SK-N-DZ (cell line): Measurements from ENCODE around the gene KPNA6.

Source experiments
- DNase-seq: peaks from one replicate; pipeline ENCODE4 v3.0.0-alpha.2; 2015; ENCODE audit warnings: low spot score

Gene KPNA6

GRCh38 chr1:32187850-32188249, 80.0 kb downstream of the KPNA6 start:
- no peak for DNase-seq

- DNase-seq = no peak
Measured at GRCh38 chr1:32192220-32192948, 84.5 kb downstream of the KPNA6 start.

- no peak for DNase-seq
Measured at GRCh38 chr1:32194984-32195383, 87.1 kb downstream of the KPNA6 start.

- no peak for DNase-seq
Measured at GRCh38 chr1:32195531-32195930, 87.7 kb downstream of the KPNA6 start.

- no peak for DNase-seq
Measured at GRCh38 chr1:32195972-32196823, 88.3 kb downstream of the KPNA6 start.

- DNase-seq = no peak
Measured at GRCh38 chr1:32197074-32197473, 89.2 kb downstream of the KPNA6 start.

- DNase-seq = no peak
Measured at GRCh38 chr1:32197837-32198236, 90.0 kb downstream of the KPNA6 start.

GRCh38 chr1:32198237-32199042, 90.6 kb downstream of the KPNA6 start:
- no peak for DNase-seq

- DNase-seq = no peak
Measured at GRCh38 chr1:32199043-32199716, 91.3 kb downstream of the KPNA6 start.

GRCh38 chr1:32199717-32200072, 91.8 kb downstream of the KPNA6 start:
- DNase-seq = no peak

GRCh38 chr1:32200226-32201010, 92.6 kb downstream of the KPNA6 start, which contains the start of gene CCDC28B:
Gene CCDC28B, plus strand, starts transcription at chr1:32200595. Its CDS starts 1,341 bp downstream, at chr1:32201936.
- peak; percentile 84 for DNase-seq

- peak; percentile 32 for DNase-seq
Measured at GRCh38 chr1:32201011-32201855, 93.4 kb downstream of the KPNA6 start.

- no peak for DNase-seq
Measured at GRCh38 chr1:32204943-32205361, 97.1 kb downstream of the KPNA6 start.

- DNase-seq = peak; percentile 84
Measured at GRCh38 chr1:32205401-32206370, 97.8 kb downstream of the KPNA6 start, which contains the start of gene IQCC. Gene IQCC, plus strand, starts transcription at chr1:32205671. Its CDS starts 11 bp downstream, at chr1:32205682.

GRCh38 chr1:32208469-32208868, 100.6 kb downstream of the KPNA6 start:
- DNase-seq = no peak

- no peak for DNase-seq
Measured at GRCh38 chr1:32208891-32209328, 101.1 kb downstream of the KPNA6 start, which contains the start of gene DCDC2B. Gene DCDC2B, plus strand, starts transcription at chr1:32209089. Its CDS starts 5 bp downstream, at chr1:32209094.

GRCh38 chr1:32215629-32216480, 108.0 kb downstream of the KPNA6 start:
- peak; percentile 49 for DNase-seq
